HG02759 (cell line): ENCODE measurements around the gene PHRF1.

Experiments
- ATAC-seq: cut with Tn5 transposase; IDR thresholded peaks from one replicate; pipeline ENCODE4 v1.9.1; 2021; ENCODE audit warnings: mild to moderate bottlenecking, moderate library complexity; ENCODE audit not compliant: unreplicated experiment

Gene PHRF1, protein sequence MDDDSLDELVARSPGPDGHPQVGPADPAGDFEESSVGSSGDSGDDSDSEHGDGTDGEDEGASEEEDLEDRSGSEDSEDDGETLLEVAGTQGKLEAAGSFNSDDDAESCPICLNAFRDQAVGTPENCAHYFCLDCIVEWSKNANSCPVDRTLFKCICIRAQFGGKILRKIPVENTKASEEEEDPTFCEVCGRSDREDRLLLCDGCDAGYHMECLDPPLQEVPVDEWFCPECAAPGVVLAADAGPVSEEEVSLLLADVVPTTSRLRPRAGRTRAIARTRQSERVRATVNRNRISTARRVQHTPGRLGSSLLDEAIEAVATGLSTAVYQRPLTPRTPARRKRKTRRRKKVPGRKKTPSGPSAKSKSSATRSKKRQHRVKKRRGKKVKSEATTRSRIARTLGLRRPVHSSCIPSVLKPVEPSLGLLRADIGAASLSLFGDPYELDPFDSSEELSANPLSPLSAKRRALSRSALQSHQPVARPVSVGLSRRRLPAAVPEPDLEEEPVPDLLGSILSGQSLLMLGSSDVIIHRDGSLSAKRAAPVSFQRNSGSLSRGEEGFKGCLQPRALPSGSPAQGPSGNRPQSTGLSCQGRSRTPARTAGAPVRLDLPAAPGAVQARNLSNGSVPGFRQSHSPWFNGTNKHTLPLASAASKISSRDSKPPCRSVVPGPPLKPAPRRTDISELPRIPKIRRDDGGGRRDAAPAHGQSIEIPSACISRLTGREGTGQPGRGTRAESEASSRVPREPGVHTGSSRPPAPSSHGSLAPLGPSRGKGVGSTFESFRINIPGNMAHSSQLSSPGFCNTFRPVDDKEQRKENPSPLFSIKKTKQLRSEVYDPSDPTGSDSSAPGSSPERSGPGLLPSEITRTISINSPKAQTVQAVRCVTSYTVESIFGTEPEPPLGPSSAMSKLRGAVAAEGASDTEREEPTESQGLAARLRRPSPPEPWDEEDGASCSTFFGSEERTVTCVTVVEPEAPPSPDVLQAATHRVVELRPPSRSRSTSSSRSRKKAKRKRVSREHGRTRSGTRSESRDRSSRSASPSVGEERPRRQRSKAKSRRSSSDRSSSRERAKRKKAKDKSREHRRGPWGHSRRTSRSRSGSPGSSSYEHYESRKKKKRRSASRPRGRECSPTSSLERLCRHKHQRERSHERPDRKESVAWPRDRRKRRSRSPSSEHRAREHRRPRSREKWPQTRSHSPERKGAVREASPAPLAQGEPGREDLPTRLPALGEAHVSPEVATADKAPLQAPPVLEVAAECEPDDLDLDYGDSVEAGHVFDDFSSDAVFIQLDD (N-terminal part only)

GRCh38 chr11:575996-576768, at the start of gene PHRF1:
Gene PHRF1, plus strand, starts transcription at chr11:576470. Its CDS starts 5,043 bp downstream, at chr11:581513.
- ATAC-seq: peak; percentile 84

- no peak for ATAC-seq
Measured at GRCh38 chr11:528166-528814, 48.0 kb upstream of the PHRF1 start.

DNA sequence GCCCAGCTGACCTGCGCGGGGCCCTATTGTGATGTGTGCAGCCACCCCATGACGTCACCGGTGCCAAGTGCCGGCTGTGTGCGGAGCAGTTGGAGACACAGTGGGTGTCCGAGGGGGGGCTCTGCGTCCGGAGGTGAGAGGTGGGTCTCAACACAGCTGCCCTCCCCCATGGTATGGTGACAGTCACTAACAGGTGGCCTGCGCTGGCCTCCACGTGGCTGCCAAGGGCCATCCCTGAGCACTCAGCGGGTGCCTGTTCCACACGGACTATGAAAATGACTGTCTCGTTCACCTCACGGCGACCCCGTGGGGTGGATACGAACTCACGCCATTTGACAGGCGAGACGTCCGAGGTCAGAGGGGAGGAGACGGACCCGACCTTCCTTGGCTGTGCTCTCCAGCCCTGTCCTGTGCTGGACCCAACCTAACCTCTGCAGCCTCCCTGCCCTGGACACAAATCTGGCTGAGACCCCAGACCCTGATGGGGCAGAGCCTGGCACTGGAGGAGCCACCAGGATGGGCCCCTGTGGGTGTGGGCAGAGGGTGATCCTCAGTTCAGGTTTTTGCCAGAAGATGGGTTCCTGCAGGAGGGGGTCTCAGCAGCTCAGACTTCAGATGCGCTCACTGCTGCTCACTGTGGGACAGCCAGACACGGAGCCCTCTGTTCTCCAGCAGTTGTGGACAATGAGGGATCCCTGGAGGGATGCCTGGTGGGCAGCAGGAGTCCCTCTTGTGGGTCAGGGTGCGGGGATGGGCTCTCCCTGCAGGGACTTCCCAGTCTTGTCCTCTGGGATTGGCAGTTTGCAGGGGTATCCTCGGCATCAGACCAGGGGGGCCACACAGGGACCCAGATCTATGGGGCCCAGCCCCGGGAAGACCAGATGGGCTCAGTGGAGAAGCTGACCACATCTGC, 47.2 kb upstream of the PHRF1 start:
- ATAC-seq: no peak

DNA sequence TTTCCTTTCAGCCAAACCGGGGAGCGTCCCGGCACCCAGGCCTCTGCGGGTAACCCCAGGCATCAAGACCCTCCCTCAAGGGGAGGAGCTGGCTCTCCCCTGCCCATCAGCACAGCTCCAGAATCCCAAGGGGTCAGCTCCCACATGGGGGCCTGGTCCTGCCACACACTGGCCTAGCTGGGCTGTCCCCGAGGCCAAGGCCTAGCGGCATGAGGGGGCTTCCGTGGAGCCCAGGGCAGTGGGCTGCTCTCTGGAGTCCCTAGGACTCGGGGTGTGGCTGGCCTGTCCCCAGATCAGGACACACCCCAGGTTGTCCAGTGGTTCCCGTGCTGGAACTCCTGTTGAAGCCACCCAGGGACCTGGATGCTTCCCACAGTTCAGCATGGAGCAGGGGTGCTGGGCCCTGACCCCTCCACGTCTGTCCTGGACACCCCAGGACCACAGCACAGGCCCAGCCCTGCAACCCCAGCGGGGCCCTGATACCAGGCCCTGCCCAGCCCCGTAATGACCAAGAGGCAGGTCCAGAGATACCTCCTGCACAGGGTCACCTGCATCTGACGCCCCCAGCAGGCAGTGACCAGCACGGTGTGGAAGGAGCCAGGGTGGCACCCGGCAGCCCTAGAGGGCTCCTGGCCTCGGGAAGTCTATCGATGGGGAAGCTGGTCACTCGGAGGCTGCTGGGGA, 46.4 kb upstream of the PHRF1 start:
- ATAC-seq: no peak

GRCh38 chr11:530960-531831, 45.1 kb upstream of the PHRF1 start:
- ATAC-seq: no peak

GRCh38 chr11:531919-532526, 44.2 kb upstream of the PHRF1 start:
- no peak for ATAC-seq

- ATAC-seq: no peak
Measured at GRCh38 chr11:532527-532985, 43.7 kb upstream of the PHRF1 start.

- no peak for ATAC-seq
Measured at GRCh38 chr11:532986-533585, 43.2 kb upstream of the PHRF1 start.

GRCh38 chr11:533586-534395, 42.5 kb upstream of the PHRF1 start:
- no peak for ATAC-seq

GRCh38 chr11:534396-535209, 41.7 kb upstream of the PHRF1 start:
- ATAC-seq: peak; percentile 1

GRCh38 chr11:535210-535518, 41.1 kb upstream of the PHRF1 start:
- no peak for ATAC-seq

DNA sequence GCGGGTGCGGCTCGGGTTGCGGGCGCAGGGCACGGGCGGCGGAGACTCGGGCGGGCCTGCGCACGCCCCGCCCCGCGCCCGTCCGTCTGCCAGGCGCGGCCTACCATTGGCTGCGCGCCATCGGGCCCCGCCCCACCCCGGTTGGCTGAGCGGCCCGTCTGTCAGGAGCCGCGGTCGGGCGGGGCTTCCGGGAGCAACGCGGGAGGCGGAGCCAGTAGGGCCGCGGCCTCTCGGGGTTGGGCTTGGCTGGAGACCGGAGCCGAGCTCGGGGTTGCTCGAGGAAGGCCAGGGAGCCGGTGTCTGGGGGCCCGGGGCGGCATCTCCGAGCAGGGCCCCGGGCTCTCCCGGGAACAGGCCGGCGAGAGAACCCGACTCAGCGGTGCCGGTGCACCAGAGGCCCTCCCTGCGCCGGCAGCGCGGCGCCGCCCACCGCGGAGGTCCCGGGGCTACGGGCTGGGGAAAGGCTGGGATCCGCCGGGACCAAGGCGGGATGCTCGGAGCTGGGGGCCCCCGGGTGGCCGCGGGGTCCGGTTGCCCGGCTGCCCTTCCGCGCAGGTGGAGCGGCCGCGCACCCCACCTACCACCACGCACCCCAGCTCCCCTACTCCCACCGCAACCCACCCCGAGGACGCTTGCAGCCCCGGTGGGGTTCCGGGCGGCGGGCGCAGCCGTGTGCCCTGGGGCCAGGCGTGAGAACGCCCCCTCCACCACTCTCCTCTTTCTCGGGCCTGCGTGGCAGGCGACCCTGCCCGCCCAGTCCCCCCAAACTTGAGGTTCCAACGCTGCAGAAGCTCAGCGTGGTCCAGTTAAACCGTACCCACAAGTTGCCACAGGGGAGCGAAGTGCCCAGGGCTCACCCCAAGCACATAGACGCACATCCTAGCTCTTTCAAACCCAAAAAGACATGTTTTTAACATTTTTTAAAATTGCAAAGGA, 40.5 kb upstream of the PHRF1 start, which contains the start of gene HRAS:
Gene HRAS, minus strand, starts transcription at position 58 of the 936 bp plus-strand sequence.
- ATAC-seq: peak; percentile 74

DNA sequence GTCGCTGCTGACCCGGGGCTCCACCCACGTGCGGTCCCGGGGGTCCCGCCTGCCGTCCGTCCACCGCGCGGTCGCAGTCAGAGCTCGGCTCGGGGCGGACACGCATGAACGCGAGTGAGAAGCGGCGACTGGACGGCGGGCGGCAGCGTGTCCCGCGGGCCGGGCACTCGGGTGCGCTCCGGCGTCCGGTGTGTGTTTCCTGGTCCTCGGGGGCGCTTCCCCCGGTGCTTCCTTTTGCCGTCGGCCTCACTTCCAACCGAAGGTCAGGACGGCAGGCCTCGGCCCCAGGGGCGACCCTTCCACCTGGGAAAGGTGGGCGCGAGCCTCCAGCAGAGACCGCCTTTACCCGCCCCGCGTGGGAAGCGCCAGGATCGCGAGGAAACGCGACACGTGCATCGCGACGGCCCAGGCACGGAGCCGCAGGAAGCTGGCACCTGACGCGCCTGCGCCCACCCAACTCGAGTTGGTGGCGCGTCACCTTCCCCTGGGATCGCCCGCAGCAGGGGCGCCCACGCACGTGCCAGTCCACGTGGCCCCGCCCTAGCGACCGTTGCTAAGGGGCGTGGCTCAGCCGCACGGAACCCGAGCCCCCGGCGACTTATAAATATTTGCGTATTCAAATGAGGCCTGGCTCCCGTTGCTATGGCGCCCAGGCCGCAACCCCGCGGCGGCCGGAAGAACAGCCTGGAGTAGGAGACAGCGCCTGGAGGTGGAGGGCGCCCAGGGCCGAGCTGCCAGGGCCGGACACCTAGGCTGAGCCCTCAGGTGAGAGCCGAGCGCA, 39.2 kb upstream of the PHRF1 start, which contains the start of gene LRRC56:
Gene LRRC56, plus strand, starts transcription at position 687 of the 781 bp plus-strand sequence. CDS start 3,158 bp downstream, outside the sequence.
- peak; percentile 56 for ATAC-seq
